SJSA1 (cell line): ENCODE measurements around the gene SDK2. TPM values are rescaled to one million over a fixed set of nuclear protein-coding genes. Genes with fewer than 3 reads are reported as not detected.
"Not testable (repeated sequence)": the region's sequence is repeated elsewhere in the genome, so short reads cannot be mapped to it uniquely, and the experiment has no call there.

Experiments
- DNase-seq, 2 experiments: peaks; one replicate each; pipeline ENCODE4 v3.0.0-alpha.2; 2015 to 2020; ENCODE audit warnings: low spot score in 2 of 2, low read depth in 1 of 2
- H3K27ac ChIP-seq: fragments of 250-450 bp; sonication (Bioruptor Pico); 2 replicates; pipeline ENCODE4 v1.5.1; 2020; ENCODE audit warnings: mild to moderate bottlenecking, moderate library complexity
- H3K27me3 ChIP-seq: fragments of 250-450 bp; sonication (Bioruptor Pico); replicated peaks from 2 replicates; pipeline ENCODE4 v1.5.1; 2020; ENCODE audit warnings: mild to moderate bottlenecking, moderate library complexity
- H3K36me3 ChIP-seq: fragments of 250-450 bp; sonication (Bioruptor Pico); 2 replicates; pipeline ENCODE4 v1.5.1; 2020; ENCODE audit warnings: mild to moderate bottlenecking
- H3K4me1 ChIP-seq: fragments of 250-450 bp; sonication (Bioruptor Pico); replicated peaks from 2 replicates; pipeline ENCODE4 v1.6.1; 2021; ENCODE audit warnings: mild to moderate bottlenecking
- H3K4me3 ChIP-seq: fragments of 250-450 bp; sonication (Bioruptor Pico); 2 replicates; pipeline ENCODE4 v1.5.1; 2020; ENCODE audit warnings: mild to moderate bottlenecking
- H3K9me3 ChIP-seq: fragments of 250-450 bp; sonication (Bioruptor Pico); replicated peaks from 2 replicates; pipeline ENCODE4 v1.5.1; 2020; ENCODE audit warnings: mild to moderate bottlenecking
- total RNA-seq: library from RNA; depleted of rRNA; stranded (reverse); fragments of >200 nt; shearing (Covaris generic); gene quantifications from 2 replicates; pipeline ENCODE4 v1.2.3, GENCODE V29; 2014

SDK2 gene
- total RNA-seq, 1 experiment from 2014 or later: 0.05 TPM

DNA sequence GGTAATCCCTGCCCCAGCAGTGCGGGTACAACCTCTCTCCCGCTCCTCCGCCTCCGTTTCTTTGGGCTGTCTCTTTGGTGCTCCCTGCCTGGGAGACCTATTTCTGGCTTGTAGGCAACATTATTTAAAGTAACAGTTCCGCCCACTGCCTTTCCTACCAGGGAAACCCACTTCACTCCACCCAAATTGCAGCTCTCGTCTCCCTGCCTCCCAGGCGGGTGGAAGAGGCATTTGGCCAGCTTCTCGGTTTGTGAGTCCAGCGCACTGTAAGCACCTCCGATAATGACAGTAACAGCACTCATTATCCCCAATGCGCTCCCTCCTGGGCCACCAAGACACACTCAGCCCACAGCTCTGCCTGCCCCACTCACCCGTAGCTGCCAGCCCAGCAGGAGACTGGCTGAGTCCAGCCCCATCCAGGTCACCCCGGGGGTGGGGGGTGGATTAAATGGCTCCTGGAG, 167.3 kb downstream of the SDK2 start:
- Histone ChIP-seq H3K9me3 (no peaks in the 10 kb centered on the region), H3K4me3 (no peak overlapping the region), H3K4me1 (no peaks in the 10 kb centered on the region), H3K36me3 (no peaks in the 10 kb centered on the region), H3K27ac (no peak overlapping the region), H3K27me3 (peaks cover 75% of the 10 kb centered on the region)
- no peak for DNase-seq

DNA sequence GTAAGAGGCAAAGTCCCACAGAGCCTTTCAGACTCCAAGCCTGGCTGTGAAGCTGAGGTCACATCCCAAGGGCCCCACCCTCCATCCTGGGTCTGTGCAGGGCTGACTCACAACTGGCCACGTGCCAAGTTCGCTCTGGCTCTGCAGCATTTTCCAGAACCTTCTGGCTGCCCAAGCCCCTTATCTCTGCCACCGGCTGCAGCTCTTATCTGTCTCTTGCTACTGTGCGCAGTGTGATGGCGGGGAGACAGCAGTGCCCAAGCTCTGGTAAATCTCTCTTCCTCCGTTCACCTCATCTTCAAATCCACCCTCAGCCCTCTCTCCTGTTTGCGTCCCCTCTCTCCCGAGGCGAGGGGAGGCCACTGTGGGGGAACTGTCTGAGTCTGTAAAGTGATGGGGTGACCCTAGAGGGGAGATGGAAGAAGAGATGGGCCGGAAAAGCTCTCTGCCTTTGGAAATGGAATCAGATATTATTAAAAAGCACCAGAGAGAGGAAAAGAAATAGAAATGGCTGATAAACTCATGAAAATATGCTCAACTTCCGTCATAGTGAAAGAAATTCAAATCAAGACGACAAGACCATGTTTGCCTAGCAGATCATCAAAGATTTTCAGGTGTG, 169.8 kb downstream of the SDK2 start:
- H3K9me3 ChIP-seq: no peaks in the 10 kb centered on the region; the same call in 1 of the 2 replicates
- no peaks in the 10 kb centered on the region for H3K4me1 ChIP-seq
- peaks cover 59% of the 10 kb centered on the region for H3K27me3 ChIP-seq
- H3K36me3 ChIP-seq: no peaks in the 10 kb centered on the region
- no peak for DNase-seq
- no peak overlapping the region for H3K4me3 ChIP-seq
- no peak overlapping the region for H3K27ac ChIP-seq

DNA sequence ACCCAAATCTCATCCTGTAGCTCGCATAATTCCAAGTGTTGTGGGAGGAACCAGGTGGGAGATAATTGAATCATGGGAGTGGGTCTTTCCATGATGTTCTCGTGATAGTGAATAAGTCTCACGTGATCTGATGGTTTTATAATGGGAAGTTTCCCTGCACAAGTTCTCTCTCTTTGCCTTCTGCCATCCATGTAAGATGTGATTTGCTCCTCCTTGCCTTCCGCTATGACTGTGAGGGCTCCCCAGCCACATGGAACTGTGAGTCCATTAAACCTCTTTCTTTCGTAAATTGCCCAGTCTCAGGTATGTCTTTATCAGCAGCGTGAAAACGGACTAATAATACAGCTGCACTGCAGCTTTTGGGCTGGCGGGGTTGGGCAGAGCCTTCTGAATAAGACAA, 171.5 kb downstream of the SDK2 start:
- DNase-seq, H3K4me1 ChIP-seq, H3K36me3 ChIP-seq, H3K4me3 ChIP-seq, H3K27ac ChIP-seq, H3K9me3 ChIP-seq: not testable (repeated sequence)
- H3K27me3 ChIP-seq: peaks cover 44% of the 10 kb centered on the region

DNA sequence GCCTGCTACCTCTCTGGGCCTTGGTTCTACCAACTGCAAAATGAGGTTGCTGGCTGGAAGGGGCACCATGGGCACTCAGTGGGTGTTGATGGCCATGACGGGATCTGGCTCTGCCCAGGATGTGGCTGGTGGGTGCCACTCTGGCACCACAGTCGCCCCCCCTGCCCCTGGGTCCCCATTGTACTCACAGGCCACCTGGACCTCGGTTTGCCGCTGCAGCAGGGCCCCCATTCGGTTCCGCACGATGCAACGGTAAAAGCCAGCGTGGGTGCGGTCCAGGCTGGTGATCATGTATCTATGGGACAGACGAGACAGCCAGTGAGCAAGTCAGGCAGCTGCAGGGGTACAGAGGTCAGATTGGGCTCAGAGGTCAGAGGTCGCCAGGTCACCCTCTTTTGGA, 172.3 kb downstream of the SDK2 start:
- H3K4me3 ChIP-seq: no peak overlapping the region
- no peak for DNase-seq
- no peak overlapping the region for H3K27ac ChIP-seq
- H3K27me3 ChIP-seq: peaks cover 39% of the 10 kb centered on the region
- H3K4me1 ChIP-seq: no peaks in the 10 kb centered on the region
- no peaks in the 10 kb centered on the region for H3K36me3 ChIP-seq
- no peaks in the 10 kb centered on the region; the same call in 1 of the 2 replicates for H3K9me3 ChIP-seq

DNA sequence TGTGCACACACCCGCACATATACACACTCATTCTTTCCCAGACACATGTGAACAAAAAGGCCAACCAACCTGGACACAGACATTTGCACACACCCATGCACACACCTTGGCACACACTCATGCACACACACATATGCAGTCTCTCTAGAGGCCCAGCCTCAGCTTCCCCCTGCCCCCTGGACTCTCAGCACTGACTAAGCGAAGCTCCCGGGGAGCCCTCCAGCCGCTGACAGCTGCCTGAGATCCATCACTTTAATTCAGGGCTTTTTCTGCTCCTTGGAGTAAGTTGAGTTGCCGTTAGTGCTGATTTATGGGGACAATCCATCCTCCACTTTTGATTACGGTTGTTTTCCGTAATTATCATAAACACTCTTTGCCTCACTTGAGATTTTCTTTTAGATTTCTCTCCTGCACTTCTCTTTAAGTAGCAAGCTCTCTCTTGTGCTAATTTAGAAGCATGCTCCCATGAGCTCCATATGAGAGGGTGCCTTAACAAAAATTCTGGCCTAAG, 173.9 kb downstream of the SDK2 start:
- Histone ChIP-seq H3K27me3 (peaks cover 26% of the 10 kb centered on the region), H3K4me3 (no peak overlapping the region), H3K27ac (no peak overlapping the region), H3K4me1 (no peaks in the 10 kb centered on the region), H3K9me3 (no peaks in the 10 kb centered on the region; the same call in 1 of the 2 replicates), H3K36me3 (no peaks in the 10 kb centered on the region)
- no peak for DNase-seq

DNA sequence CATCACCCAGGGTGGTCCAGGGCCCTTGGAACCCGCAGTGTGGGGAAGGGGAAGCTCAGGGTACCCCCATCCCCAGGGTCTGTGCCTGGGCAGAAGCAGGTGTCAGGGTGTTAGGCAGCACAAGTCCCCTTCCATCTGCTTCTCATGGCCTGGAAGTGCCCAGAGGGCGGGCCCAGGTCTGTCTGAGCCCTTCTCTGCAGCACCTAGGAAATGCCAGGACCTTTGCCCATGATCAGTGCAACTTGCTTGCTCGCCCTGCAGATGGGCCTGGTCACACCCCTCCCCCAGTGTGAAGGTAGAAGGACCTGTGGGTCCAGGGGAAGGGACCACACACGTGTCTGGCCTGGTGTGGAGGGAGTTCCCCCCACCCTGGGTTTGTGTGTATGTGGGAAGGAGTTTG, 174.9 kb downstream of the SDK2 start:
- H3K27ac ChIP-seq: no peak overlapping the region
- H3K36me3 ChIP-seq: no peaks in the 10 kb centered on the region
- H3K4me3 ChIP-seq: no peak overlapping the region
- DNase-seq: no peak
- H3K9me3 ChIP-seq: no peaks in the 10 kb centered on the region; the same call in 1 of the 2 replicates
- H3K27me3 ChIP-seq: peaks cover 20% of the 10 kb centered on the region
- H3K4me1 ChIP-seq: no peaks in the 10 kb centered on the region

DNA sequence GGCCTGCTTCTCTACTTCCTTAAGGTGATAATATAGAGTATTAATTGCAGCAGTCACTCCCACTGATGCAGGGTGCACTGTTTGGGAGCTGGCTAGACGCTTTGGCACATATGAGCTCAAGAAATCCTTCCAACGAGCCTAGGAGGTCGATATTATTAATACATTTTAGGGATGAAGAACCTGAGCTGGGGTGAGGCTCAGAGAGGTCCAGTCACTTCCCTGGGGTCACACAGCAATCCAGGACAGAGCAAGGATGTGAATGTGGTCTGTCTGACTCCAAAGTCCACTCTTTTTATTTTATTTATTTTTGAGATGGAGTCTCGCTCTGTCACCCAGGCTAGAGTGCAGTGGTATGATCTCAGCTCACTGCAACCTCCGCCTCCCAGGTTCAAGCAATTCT, 176.0 kb downstream of the SDK2 start:
- Histone ChIP-seq H3K4me1 (no peaks in the 10 kb centered on the region), H3K36me3 (no peaks in the 10 kb centered on the region), H3K27ac (no peak overlapping the region), H3K27me3 (peaks cover 22% of the 10 kb centered on the region), H3K9me3 (no peaks in the 10 kb centered on the region; the same call in 1 of the 2 replicates), H3K4me3 (no peak overlapping the region)
- DNase-seq: no peak

DNA sequence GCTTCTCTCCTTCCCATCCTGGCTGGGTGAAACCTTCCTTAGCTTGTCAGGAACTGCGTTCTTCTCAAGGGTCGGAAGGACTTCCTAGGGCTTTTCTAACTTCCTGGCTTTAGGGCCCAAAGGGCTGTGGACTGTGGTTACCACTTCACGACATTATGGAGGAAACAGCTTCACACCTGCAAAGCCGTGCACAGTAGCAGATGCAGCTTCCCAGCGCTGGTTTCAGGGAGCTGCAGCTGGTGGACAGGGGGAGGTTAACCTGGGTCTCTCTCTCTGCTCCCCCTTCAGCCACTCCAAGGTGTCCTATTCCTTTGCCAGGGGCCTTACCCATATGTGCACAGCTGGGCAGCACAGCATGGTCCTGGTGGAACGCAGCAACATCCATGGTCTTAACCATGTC, 176.6 kb downstream of the SDK2 start:
- Histone ChIP-seq H3K27me3 (peaks cover 22% of the 10 kb centered on the region), H3K27ac (no peak overlapping the region), H3K4me1 (no peaks in the 10 kb centered on the region), H3K4me3 (no peak overlapping the region), H3K36me3 (no peaks in the 10 kb centered on the region), H3K9me3 (no peaks in the 10 kb centered on the region; the same call in 1 of the 2 replicates)
- no peak for DNase-seq

DNA sequence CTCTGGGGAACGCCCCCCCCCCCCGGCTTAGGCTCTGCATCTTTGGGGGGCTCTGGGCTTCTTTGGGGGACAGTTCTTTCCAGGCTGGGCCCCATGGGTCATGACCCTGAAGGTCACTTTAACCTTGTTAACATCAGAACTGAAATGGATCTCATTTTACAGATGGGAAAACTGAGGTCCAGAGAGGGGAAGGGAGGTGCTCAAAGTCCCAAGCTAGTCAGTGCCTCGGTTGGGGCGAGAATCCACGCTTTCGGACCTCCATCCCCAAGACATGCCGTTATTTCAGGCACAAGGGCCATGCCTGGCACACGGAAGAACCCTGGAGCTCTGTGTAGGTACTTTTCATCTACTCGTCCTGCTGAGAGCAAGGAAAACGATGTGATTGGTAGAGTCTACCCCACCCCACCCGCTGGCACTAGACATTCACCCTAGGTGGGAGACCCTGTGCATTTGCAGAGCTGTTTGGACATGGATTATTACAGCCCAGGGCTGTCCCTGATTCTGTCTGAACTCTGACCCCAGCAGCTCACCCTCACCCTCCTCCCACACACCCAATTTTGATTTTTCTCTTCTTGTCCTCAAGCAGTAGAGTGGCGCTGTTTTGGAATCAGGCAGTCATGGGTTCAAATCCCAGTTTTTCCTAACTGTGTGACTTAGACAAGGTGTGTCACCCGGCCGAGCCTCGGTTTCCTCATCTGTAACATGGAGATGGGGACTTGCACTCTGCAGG, 177.4 kb downstream of the SDK2 start:
- no peak overlapping the region for H3K27ac ChIP-seq
- peaks cover 22% of the 10 kb centered on the region for H3K27me3 ChIP-seq
- no peak overlapping the region for H3K4me3 ChIP-seq
- no peaks in the 10 kb centered on the region; the same call in 1 of the 2 replicates for H3K9me3 ChIP-seq
- no peaks in the 10 kb centered on the region for H3K4me1 ChIP-seq
- no peak for DNase-seq
- H3K36me3 ChIP-seq: no peaks in the 10 kb centered on the region

DNA sequence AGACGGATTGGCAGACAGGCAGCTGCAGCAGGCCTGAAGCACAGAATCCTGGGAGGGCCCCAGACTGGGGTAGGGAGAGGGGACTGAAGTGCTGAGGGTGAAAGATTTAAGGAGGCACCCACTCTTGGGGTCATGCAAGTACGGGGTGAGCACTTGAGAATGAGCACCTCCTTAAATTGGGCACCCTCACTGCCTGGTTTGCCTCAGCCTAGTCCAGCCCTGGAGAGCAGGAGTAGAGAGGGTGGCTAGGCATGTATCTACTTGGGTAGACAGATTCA, 178.4 kb downstream of the SDK2 start:
- DNase-seq: no peak
- no peaks in the 10 kb centered on the region for H3K4me1 ChIP-seq
- H3K36me3 ChIP-seq: no peaks in the 10 kb centered on the region
- no peak overlapping the region for H3K4me3 ChIP-seq
- no peaks in the 10 kb centered on the region; the same call in 1 of the 2 replicates for H3K9me3 ChIP-seq
- peaks cover 22% of the 10 kb centered on the region for H3K27me3 ChIP-seq
- H3K27ac ChIP-seq: no peak overlapping the region

DNA sequence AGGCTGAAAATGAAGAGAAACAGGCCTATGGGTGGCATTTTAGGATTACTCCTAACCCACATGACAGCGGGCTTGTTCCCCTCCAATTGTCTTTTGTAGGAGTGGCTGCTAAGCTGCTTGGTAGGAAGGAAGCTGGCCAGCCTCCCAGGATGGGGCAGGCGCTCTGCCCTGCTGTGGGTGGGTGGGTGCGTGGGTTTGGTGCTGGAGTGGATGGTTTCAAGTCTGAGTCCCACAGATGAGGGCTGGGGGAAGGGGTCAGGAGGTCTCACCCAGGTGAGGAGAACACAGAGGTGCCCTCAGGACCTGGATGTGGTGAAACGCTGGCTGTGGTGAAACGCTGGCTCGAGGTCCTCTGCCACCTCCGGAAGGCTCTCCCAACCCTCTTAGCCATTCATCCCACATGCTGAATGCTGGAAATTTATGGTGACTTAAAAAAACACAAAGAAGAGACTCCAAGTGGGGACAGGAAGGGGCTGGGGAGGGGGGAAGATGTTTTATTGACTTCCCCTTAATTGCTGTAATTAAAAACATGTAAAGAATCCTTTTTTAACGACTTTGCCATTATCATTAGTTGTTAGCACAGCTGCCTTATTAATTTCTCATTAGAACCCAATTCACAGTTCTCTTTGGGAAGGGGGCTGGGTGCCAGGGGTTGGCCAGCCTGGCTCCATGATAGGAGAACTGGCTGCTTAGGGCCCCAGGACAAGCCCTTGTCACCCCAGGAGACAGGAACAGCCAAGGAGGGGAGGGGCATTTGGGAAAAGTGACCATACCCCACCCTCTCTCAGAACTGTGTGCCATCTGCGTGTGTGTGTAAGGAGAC, 178.9 kb downstream of the SDK2 start:
- H3K9me3 ChIP-seq: no peaks in the 10 kb centered on the region
- no peak overlapping the region for H3K27ac ChIP-seq
- no peaks in the 10 kb centered on the region for H3K4me1 ChIP-seq
- H3K4me3 ChIP-seq: no peak overlapping the region
- peaks cover 22% of the 10 kb centered on the region for H3K27me3 ChIP-seq
- no peak for DNase-seq
- H3K36me3 ChIP-seq: no peaks in the 10 kb centered on the region

DNA sequence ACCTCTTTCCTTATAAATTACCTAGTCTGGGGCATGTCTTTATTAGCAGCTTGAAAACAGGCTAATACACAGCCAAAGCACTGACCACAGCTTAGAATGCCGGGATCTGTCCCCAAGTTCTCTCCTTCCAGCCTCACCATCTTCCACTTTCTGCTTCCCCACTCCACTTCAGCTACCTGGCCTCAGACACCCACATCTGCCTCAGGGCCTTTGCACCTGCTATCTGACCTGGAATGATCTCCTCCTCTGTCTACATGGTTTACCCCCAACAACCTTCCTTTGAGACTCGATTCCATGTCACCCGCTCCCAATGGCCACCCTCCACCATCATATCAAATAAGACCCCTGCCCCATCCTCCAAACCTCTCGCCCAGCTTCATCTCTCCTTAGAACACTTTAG, 179.8 kb downstream of the SDK2 start:
- H3K27ac ChIP-seq: no peak overlapping the region
- peaks cover 22% of the 10 kb centered on the region for H3K27me3 ChIP-seq
- DNase-seq: no peak
- H3K4me3 ChIP-seq: no peak overlapping the region
- no peaks in the 10 kb centered on the region for H3K36me3 ChIP-seq
- no peaks in the 10 kb centered on the region for H3K4me1 ChIP-seq
- H3K9me3 ChIP-seq: no peaks in the 10 kb centered on the region

DNA sequence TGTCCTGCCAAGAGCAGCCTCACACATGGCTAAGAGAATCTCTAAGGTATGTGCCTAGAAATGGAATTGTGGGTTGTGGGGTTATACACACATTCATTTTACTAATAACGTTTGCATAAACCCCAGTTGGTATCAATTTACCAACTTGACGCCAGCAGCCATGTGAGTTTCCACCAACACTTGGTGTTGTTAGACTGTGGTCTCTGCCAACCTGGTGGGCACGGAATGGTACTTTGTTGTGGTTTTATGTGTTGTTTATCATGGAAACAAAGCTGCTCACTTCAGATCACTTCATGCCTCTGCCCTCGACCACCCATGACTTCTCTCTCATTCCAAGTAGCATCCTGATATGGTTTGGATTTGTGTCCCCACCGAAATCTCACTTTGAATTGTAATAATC, 180.4 kb downstream of the SDK2 start:
- no peak overlapping the region for H3K4me3 ChIP-seq
- no peaks in the 10 kb centered on the region for H3K9me3 ChIP-seq
- DNase-seq: no peak
- no peaks in the 10 kb centered on the region for H3K4me1 ChIP-seq
- H3K36me3 ChIP-seq: no peaks in the 10 kb centered on the region
- H3K27me3 ChIP-seq: peaks cover 22% of the 10 kb centered on the region
- no peak overlapping the region for H3K27ac ChIP-seq

DNA sequence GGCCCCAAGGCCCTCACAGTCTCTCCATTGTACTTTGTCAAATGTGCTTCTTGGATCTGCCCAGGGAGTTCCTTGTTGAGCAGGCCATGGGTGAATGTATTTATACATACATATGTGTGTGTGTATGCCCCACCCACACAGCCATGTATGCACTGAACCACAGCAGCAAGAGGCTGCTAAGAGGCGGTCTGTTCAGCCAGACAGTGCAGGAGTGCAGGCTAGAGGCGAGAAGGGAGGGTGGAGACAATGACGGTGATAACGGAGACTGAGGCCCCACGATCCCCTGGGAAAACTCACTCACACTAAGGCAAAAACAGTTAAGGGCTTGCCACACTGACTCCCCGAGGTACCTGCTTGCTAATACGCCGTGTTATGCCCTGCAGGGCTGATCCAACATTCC, 181.4 kb downstream of the SDK2 start:
- H3K27me3 ChIP-seq: peaks cover 30% of the 10 kb centered on the region

More for the DNA sequence above, 181.4 kb downstream of the SDK2 start:
- Histone ChIP-seq H3K36me3 (no peaks in the 10 kb centered on the region), H3K4me1 (no peaks in the 10 kb centered on the region), H3K27ac (no peak overlapping the region), H3K4me3 (no peak overlapping the region), H3K9me3 (no peaks in the 10 kb centered on the region)
- no peak for DNase-seq
